Neutrophil (primary cell): ENCODE data around the gene LRP11.
"Not testable (repeated sequence)": the region's sequence is repeated elsewhere in the genome, so short reads cannot be mapped to it uniquely, and the experiment has no call there.

Experiments
- H3K27ac ChIP-seq: fragments of 200-600 bp; sonication (generic); 2 replicates; pipeline ENCODE4 v1.5.1; 2016; ENCODE audit warnings: mild to moderate bottlenecking, moderate library complexity
- H3K27me3 ChIP-seq: fragments of 200-600 bp; sonication (generic); 2 replicates; pipeline ENCODE4 v1.6.0; 2016; ENCODE audit warnings: mild to moderate bottlenecking
- H3K36me3 ChIP-seq: fragments of 200-600 bp; sonication (generic); 2 replicates; pipeline ENCODE4 v1.5.1; 2017
- H3K4me1 ChIP-seq, 2 experiments: fragments of 200-600 bp in 1 of 2; sonication (generic) in 1 of 2; 1 replicate in 1 of 2; 2 replicates in 1 of 2; pipeline versions ENCODE4 v1.5.1 to v1.6.1; 2013 to 2016; ENCODE audit warnings: low read depth in 1 of 2, low read length in 1 of 2, mild to moderate bottlenecking in 1 of 2, moderate library complexity in 1 of 2; ENCODE audit not compliant: control insufficient read depth in 1 of 2, insufficient read depth in 1 of 2
- H3K4me3 ChIP-seq, 2 experiments: fragments of 200-600 bp in 1 of 2; sonication (generic) in 1 of 2; 1 replicate in 1 of 2; 2 replicates in 1 of 2; pipeline ENCODE4 v1.5.1; 2013 to 2016; ENCODE audit warnings: low read depth in 1 of 2, low read length in 1 of 2, mild to moderate bottlenecking in 1 of 2, moderate library complexity in 1 of 2
- H3K9me3 ChIP-seq: fragments of 200-600 bp; sonication (generic); 2 replicates; pipeline ENCODE4 v1.5.1; 2016
- CTCF ChIP-seq: fragments of 200-600 bp; sonication (generic); IDR thresholded peaks from 2 replicates; pipeline ENCODE4 v1.5.1; 2016; ENCODE audit warnings: antibody characterized with exemption

The LRP11 gene

GRCh38 chr6:149852881-149853280, 11.3 kb downstream of the LRP11 start:
- no peak overlapping the region for H3K4me3 ChIP-seq
- no peak overlapping the region for H3K27ac ChIP-seq
- no peaks in the 10 kb centered on the region for H3K36me3 ChIP-seq
- H3K9me3 ChIP-seq = no peaks in the 10 kb centered on the region
- H3K27me3 ChIP-seq = peaks cover 71% of the 10 kb centered on the region
- no peaks in the 10 kb centered on the region for H3K4me1 ChIP-seq
- no peak for TF ChIP-seq CTCF

- TF ChIP-seq CTCF = no peak
- no peaks in the 10 kb centered on the region for H3K4me1 ChIP-seq
- H3K4me3 ChIP-seq = no peak overlapping the region
- H3K36me3 ChIP-seq = no peaks in the 10 kb centered on the region
- H3K27me3 ChIP-seq = peaks cover 71% of the 10 kb centered on the region
- no peak overlapping the region for H3K27ac ChIP-seq
- H3K9me3 ChIP-seq = no peaks in the 10 kb centered on the region
Observed at GRCh38 chr6:149852180-149852579, 12.0 kb downstream of the LRP11 start.

- H3K4me1 ChIP-seq = no peaks in the 10 kb centered on the region
- TF ChIP-seq CTCF = no peak
Observed at GRCh38 chr6:149851461-149852110, 12.6 kb downstream of the LRP11 start.

GRCh38 chr6:149848343-149848742, 15.8 kb downstream of the LRP11 start:
- not testable (repeated sequence) for H3K4me3 ChIP-seq, H3K36me3 ChIP-seq, H3K4me1 ChIP-seq, H3K27ac ChIP-seq, H3K9me3 ChIP-seq
- H3K27me3 ChIP-seq = peaks cover 44% of the 10 kb centered on the region

More at GRCh38 chr6:149851461-149852110, 12.6 kb downstream of the LRP11 start:
- Histone ChIP-seq H3K27ac (no peak overlapping the region), H3K4me3 (no peak overlapping the region), H3K27me3 (peaks cover 71% of the 10 kb centered on the region), H3K36me3 (no peaks in the 10 kb centered on the region), H3K9me3 (no peaks in the 10 kb centered on the region)

- Histone ChIP-seq H3K9me3 (no peaks in the 10 kb centered on the region), H3K36me3 (no peaks in the 10 kb centered on the region), H3K27me3 (peaks cover 40% of the 10 kb centered on the region), H3K4me3 (no peak overlapping the region), H3K4me1 (no peaks in the 10 kb centered on the region), H3K27ac (no peak overlapping the region)
- TF ChIP-seq CTCF = no peak
Observed at GRCh38 chr6:149847939-149848267, 16.3 kb downstream of the LRP11 start.

GRCh38 chr6:149846321-149846720, 17.8 kb downstream of the LRP11 start:
- TF ChIP-seq CTCF = no peak
- H3K27me3 ChIP-seq = peaks cover 24% of the 10 kb centered on the region
- no peak overlapping the region for H3K4me3 ChIP-seq
- no peaks in the 10 kb centered on the region for H3K9me3 ChIP-seq
- H3K27ac ChIP-seq = no peak overlapping the region
- no peaks in the 10 kb centered on the region for H3K4me1 ChIP-seq
- H3K36me3 ChIP-seq = no peaks in the 10 kb centered on the region
